ENCODE measurements around the gene PGLYRP1. TPM values are rescaled to one million over a fixed set of nuclear protein-coding genes. Genes with fewer than 3 reads are reported as not detected.
A peak's percentile ranks its signal among the peaks of the same experiment; 100 is the strongest.

The PGLYRP1 gene
- total RNA-seq, 1 experiment from 2014 or later = not detected

GRCh38 chr19:46002678-46003275 lies 20.1 kb downstream of the PGLYRP1 start (continued):
- TF ChIP-seq ZNF317 (CRISPR knock-in tag; IDR thresholded peaks at IDR 0.05; ENCODE audit: borderline replicate concordance, low read depth) (no peak), TEAD4 (CRISPR knock-in tag; IDR thresholded peaks at IDR 0.05) (no peak), ZNF425 (CRISPR knock-in tag; conservative IDR thresholded peaks at IDR 0.05) (no peak), E2F1 (CRISPR knock-in tag; IDR thresholded peaks at IDR 0.05) (no peak)

GRCh38 chr19:46000491-46001246 lies 22.2 kb downstream of the PGLYRP1 start:
- Mint-ChIP-seq H3K36me3 (peaks cover 11% of the 10 kb centered on the region), H3K4me1 (peaks cover 22% of the 10 kb centered on the region), H3K9me3 (no peaks in the 10 kb centered on the region), H3K27ac (0 out of 2 replicates have a peak overlapping the region, but pooled peaks have one; percentile 41), H3K27me3 (ENCODE audit: low read depth) (peaks cover 6% of the 10 kb centered on the region; the same call in 1 of the 2 replicates), H3K4me3 (peak overlapping the region; percentile 85)
- ChIA-PET POLR2A (no interaction called here), CTCF (no interaction called here)
- no peak for TF ChIP-seq ZNF138 (CRISPR knock-in tag; conservative IDR thresholded peaks at IDR 0.05)
- TF ChIP-seq SP1 (CRISPR knock-in tag; conservative IDR thresholded peaks at IDR 0.05) = peak; percentile 55
- TF ChIP-seq OVOL2 (CRISPR knock-in tag; IDR thresholded peaks at IDR 0.05; ENCODE audit: borderline replicate concordance) = no peak
- no peak for TF ChIP-seq TEAD4 (CRISPR knock-in tag; IDR thresholded peaks at IDR 0.05)
- TF ChIP-seq USF2 (CRISPR knock-in tag; IDR thresholded peaks at IDR 0.05) = no peak
- TF ChIP-seq PRDM15 (CRISPR knock-in tag; IDR thresholded peaks at IDR 0.05) = 0 out of 2 replicates have a peak, but pooled peaks have one; percentile 18
- TF ChIP-seq IRF1 (CRISPR knock-in tag; IDR thresholded peaks at IDR 0.05) = no peak
- TF ChIP-seq CTCF (IDR thresholded peaks at IDR 0.05) = no peak
- TF ChIP-seq MXD4 (CRISPR knock-in tag; IDR thresholded peaks at IDR 0.05; ENCODE audit: borderline replicate concordance) = no peak
- no peak for TF ChIP-seq ZNF219 (CRISPR knock-in tag; IDR thresholded peaks at IDR 0.05; ENCODE audit: borderline replicate concordance)
- no peak for TF ChIP-seq FOXJ3 (CRISPR knock-in tag; IDR thresholded peaks at IDR 0.05; ENCODE audit: borderline replicate concordance)
- TF ChIP-seq IRF2 (CRISPR knock-in tag; IDR thresholded peaks at IDR 0.05; ENCODE audit: borderline replicate concordance, low read depth) = no peak
- no peak for TF ChIP-seq E2F4 (CRISPR knock-in tag; IDR thresholded peaks at IDR 0.05; ENCODE audit: borderline replicate concordance, low read depth)
- DNase-seq (ENCODE audit: low spot score) (peak; percentile 74), ATAC-seq (peak; percentile 84)
